ENCODE data around the gene GPR176. TPM values are rescaled to one million over a fixed set of nuclear protein-coding genes. Genes with fewer than 3 reads are reported as not detected.

The GPR176 gene
- total RNA-seq, 1 donor from 2014 or later = 7.2 TPM

DNA sequence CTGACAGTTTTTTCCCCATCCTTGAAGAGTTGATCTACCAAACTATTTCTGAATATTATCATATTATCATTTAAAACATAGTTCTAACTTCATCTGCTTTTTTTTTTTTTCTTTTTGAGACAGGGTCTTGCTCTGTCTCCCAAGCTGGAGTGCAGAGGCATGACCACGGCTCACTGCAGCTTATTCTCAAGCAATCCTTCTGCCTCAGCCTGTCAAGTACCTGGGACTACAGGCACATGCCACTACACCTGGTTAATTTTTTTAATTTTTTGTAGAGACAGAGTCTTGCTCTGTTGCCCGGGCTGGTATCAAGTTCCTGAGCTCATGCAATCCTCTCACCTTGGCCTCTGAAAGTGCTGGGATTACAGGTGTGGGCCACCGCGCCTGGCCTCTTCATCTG lies 15.2 kb upstream of the GPR176 start:
- DNase-seq (ENCODE audit: extremely low spot score, unreplicated experiment) = no peak
- H3K27me3 Mint-ChIP-seq = no peaks in the 10 kb centered on the region
- peaks cover 32% of the 10 kb centered on the region for H3K4me1 Mint-ChIP-seq (ENCODE audit: unreplicated experiment)
- peak overlapping the region; percentile 68 for H3K4me3 Mint-ChIP-seq
- H3K36me3 Mint-ChIP-seq = peaks cover 14% of the 10 kb centered on the region
- no peaks in the 10 kb centered on the region for H3K9me3 Mint-ChIP-seq
- no peak overlapping the region for H3K27ac Mint-ChIP-seq
- TF ChIP-seq, protein P1, sequence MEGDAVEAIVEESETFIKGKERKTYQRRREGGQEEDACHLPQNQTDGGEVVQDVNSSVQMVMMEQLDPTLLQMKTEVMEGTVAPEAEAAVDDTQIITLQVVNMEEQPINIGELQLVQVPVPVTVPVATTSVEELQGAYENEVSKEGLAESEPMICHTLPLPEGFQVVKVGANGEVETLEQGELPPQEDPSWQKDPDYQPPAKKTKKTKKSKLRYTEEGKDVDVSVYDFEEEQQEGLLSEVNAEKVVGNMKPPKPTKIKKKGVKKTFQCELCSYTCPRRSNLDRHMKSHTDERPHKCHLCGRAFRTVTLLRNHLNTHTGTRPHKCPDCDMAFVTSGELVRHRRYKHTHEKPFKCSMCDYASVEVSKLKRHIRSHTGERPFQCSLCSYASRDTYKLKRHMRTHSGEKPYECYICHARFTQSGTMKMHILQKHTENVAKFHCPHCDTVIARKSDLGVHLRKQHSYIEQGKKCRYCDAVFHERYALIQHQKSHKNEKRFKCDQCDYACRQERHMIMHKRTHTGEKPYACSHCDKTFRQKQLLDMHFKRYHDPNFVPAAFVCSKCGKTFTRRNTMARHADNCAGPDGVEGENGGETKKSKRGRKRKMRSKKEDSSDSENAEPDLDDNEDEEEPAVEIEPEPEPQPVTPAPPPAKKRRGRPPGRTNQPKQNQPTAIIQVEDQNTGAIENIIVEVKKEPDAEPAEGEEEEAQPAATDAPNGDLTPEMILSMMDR (conservative IDR thresholded peaks at IDR 0.05) = no peak

DNA sequence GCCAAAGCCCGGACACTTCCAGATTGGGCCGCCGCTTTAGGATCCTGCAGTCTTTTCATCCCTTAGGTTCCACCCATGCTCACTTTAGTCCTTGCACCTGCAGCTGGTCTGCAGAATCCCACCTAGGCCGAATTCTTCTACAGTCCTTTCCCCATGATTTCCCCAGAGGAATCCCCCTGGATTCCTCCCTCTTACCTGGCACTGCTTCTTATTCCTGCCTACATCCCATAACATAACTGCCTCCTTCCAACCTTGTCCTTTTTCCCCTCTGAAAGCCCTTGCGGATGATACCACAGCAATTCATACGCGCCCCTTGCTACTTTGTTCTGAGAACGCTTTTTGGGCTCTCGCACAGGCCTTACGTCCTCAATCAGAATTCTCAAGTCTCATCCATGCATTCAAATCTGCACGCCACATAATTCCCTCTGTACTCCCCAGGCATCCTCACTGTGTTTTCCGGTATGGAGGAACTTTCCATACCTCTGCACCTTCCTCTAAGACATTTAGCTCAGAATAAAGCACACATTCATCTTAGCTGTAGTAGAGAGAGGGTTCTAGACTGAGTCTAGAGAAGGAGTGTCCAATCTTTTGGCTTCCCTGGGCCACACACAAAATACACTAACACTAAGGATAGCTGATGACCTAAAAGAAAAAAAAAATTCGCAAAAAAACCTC lies 14.5 kb upstream of the GPR176 start:
- peaks cover 32% of the 10 kb centered on the region for H3K4me1 Mint-ChIP-seq (ENCODE audit: unreplicated experiment)
- TF ChIP-seq, protein P1 (conservative IDR thresholded peaks at IDR 0.05) = no peak
- no peaks in the 10 kb centered on the region for H3K27me3 Mint-ChIP-seq
- H3K27ac Mint-ChIP-seq = peak overlapping the region; percentile 90
- DNase-seq (ENCODE audit: extremely low spot score, unreplicated experiment) = no peak
- peak overlapping the region; percentile 96 for H3K4me3 Mint-ChIP-seq
- H3K9me3 Mint-ChIP-seq = no peaks in the 10 kb centered on the region
- peaks cover 11% of the 10 kb centered on the region for H3K36me3 Mint-ChIP-seq

DNA sequence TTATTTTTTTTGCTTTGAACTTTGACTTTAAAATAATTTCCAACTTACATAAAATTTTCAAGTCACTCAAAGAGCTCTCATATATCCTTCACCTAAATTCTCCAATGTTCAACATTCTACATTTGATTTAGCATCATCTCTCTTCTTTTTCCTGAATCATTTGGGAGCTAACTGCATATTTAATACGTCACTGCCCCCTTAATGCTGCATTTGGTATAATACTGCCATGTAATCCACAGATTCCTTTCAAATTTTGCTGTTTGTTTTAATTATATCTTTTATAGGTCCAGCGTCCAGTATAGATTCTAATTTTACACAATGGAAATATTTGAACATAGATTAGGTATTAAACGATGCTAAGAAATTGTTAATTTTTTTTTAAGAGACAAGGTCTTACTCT lies 11.5 kb upstream of the GPR176 start:
- no peaks in the 10 kb centered on the region for H3K9me3 Mint-ChIP-seq
- H3K4me1 Mint-ChIP-seq (ENCODE audit: unreplicated experiment) = peaks cover 22% of the 10 kb centered on the region
- no peak overlapping the region for H3K27ac Mint-ChIP-seq
- DNase-seq (ENCODE audit: extremely low spot score, unreplicated experiment) = no peak
- TF ChIP-seq, protein P1 (conservative IDR thresholded peaks at IDR 0.05) = peak; percentile 30
- no peaks in the 10 kb centered on the region for H3K27me3 Mint-ChIP-seq
- H3K36me3 Mint-ChIP-seq = peaks cover 4% of the 10 kb centered on the region
- no peak overlapping the region for H3K4me3 Mint-ChIP-seq

DNA sequence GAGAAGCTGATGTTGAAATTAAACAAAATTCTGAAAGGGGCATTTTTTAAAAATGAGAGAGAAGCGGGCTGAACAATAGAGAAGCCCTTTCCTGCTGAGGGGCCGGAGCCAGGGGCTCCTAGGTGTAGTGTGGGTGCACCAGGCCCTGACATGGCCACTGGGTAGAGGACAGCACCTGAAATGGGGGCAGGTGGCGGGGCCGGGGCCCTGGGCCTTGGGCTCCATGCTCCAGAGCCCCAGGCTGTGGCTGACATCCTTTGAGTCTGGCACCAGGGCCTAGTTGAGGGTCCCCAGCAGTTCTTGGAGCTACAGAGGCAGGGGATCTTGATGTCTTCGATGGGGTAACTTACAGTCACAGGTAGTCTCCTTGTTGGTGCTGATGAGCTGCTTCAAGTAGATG lies 6.5 kb upstream of the GPR176 start:
- TF ChIP-seq, protein P1 (conservative IDR thresholded peaks at IDR 0.05) = no peak
- H3K27ac Mint-ChIP-seq = no peak overlapping the region

DNA sequence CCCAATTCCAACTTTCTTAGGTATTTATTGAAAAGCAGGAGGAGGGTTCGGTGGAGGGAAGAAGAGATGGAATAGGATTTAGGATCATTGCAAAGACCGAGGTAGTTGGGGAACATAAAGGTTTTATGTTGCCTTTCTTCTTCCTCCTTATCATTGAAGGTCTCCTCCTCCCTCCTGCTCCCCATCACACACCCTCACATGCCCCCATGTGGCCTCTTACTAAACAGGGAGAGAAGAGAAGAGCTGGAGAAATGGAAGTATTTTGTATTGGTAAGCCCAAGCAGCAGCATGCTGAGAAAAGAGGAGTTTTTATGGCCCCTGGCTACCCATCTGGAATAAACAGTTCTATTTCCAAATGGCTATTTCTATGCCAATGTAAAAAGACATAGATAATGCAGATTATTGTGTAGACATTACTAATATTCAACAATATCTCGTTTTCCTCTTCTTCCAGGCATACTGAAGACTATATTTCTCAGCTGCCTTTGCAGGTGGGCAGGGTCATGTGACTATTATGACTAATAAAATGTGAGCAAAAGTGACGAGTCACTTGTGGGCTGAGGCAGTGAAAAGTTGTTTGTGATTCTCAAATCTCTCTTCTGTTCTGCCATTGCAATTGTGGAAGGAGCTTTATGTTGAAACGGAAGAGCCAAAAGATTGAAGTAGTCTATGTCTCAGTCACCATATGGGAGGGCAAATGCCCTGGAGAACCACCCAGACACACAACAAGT lies 5.2 kb upstream of the GPR176 start:
- no peak overlapping the region for H3K27ac Mint-ChIP-seq

More for the DNA sequence above, 6.5 kb upstream of the GPR176 start:
- no peak overlapping the region for H3K4me3 Mint-ChIP-seq
- peaks cover under 1% of the 10 kb centered on the region for H3K27me3 Mint-ChIP-seq
- H3K9me3 Mint-ChIP-seq = no peaks in the 10 kb centered on the region
- no peak for DNase-seq (ENCODE audit: extremely low spot score, unreplicated experiment)
- H3K4me1 Mint-ChIP-seq (ENCODE audit: unreplicated experiment) = peaks cover 4% of the 10 kb centered on the region
- H3K36me3 Mint-ChIP-seq = no peaks in the 10 kb centered on the region

More for the DNA sequence above, 5.2 kb upstream of the GPR176 start:
- DNase-seq (ENCODE audit: extremely low spot score, unreplicated experiment) = no peak
- TF ChIP-seq, protein P1 (conservative IDR thresholded peaks at IDR 0.05) = no peak
- Mint-ChIP-seq H3K4me3 (no peak overlapping the region), H3K9me3 (no peaks in the 10 kb centered on the region), H3K4me1 (ENCODE audit: unreplicated experiment) (peaks cover 4% of the 10 kb centered on the region), H3K27me3 (peaks cover 7% of the 10 kb centered on the region), H3K36me3 (no peaks in the 10 kb centered on the region)

All from type B pancreatic cell (in vitro differentiated cells).